HG03354 (cell line): ENCODE results near the gene MAVS.

Experiments used
- ATAC-seq: cut with Tn5 transposase; IDR thresholded peaks from one replicate; pipeline ENCODE4 v1.9.1; 2021; ENCODE audit warnings: mild to moderate bottlenecking; ENCODE audit not compliant: unreplicated experiment, poor library complexity, severe bottlenecking

MAVS gene

GRCh38 chr20:3901028-3901705, 54.5 kb downstream of the MAVS start:
- no peak for ATAC-seq

- ATAC-seq: no peak
Measured at GRCh38 chr20:3901706-3902440, 55.2 kb downstream of the MAVS start.

GRCh38 chr20:3902446-3902845, 55.8 kb downstream of the MAVS start:
- no peak for ATAC-seq

GRCh38 chr20:3904224-3904623, 57.6 kb downstream of the MAVS start:
- no peak for ATAC-seq

- ATAC-seq: no peak
Measured at GRCh38 chr20:3904857-3905256, 58.2 kb downstream of the MAVS start.

GRCh38 chr20:3906744-3907721, 60.4 kb downstream of the MAVS start:
- ATAC-seq: peak; percentile 85

GRCh38 chr20:3908667-3909066, 62.0 kb downstream of the MAVS start:
- ATAC-seq: no peak

GRCh38 chr20:3909952-3910366, 63.3 kb downstream of the MAVS start:
- ATAC-seq: no peak

GRCh38 chr20:3910853-3911252, 64.2 kb downstream of the MAVS start:
- no peak for ATAC-seq

GRCh38 chr20:3911956-3912355, 65.3 kb downstream of the MAVS start:
- no peak for ATAC-seq

- ATAC-seq: no peak
Measured at GRCh38 chr20:3914446-3914845, 67.8 kb downstream of the MAVS start.

- no peak for ATAC-seq
Measured at GRCh38 chr20:3915691-3916090, 69.1 kb downstream of the MAVS start.

- no peak for ATAC-seq
Measured at GRCh38 chr20:3916364-3916763, 69.7 kb downstream of the MAVS start.

- ATAC-seq: no peak
Measured at GRCh38 chr20:3919352-3919751, 72.7 kb downstream of the MAVS start.

- no peak for ATAC-seq
Measured at GRCh38 chr20:3922223-3922982, 75.8 kb downstream of the MAVS start.

- no peak for ATAC-seq
Measured at GRCh38 chr20:3922983-3923339, 76.3 kb downstream of the MAVS start.

GRCh38 chr20:3923818-3924217, 77.2 kb downstream of the MAVS start:
- ATAC-seq: no peak

GRCh38 chr20:3924304-3925112, 77.9 kb downstream of the MAVS start:
- ATAC-seq: no peak

GRCh38 chr20:3925113-3925695, 78.6 kb downstream of the MAVS start:
- no peak for ATAC-seq
